Upper lobe of left lung (tissue), 6 donors: ENCODE measurements around the gene PSAPL1. TPM values are rescaled to one million over a fixed set of nuclear protein-coding genes. Genes with fewer than 3 reads are reported as not detected.

Source experiments
- ATAC-seq, 2 donors: fragments of 200-7000 bp; cut with Tn5 transposase; one replicate each; pipeline ENCODE4 v1.9.1; 2022; ENCODE audit warnings: mild to moderate bottlenecking in 2 of 2, moderate library complexity in 2 of 2; ENCODE audit not compliant: low FRiP score in 2 of 2
- DNase-seq, 2 donors: peaks; one replicate each; pipeline ENCODE4 v3.0.0-alpha.2; 2019 to 2020
- H3K27ac ChIP-seq, 4 donors: fragments of 200-600 bp; sonication (generic); one replicate each; pipeline ENCODE4 v1.5.1; 2016 to 2019
- H3K27me3 ChIP-seq, 4 donors: fragments of 200-600 bp; sonication (generic); one replicate each; pipeline ENCODE4 v1.5.1; 2017 to 2019
- H3K36me3 ChIP-seq, 4 donors: fragments of 200-600 bp; sonication (generic); one replicate each; pipeline ENCODE4 v1.5.1; 2016 to 2019
- H3K4me1 ChIP-seq, 4 donors: fragments of 200-600 bp; sonication (generic); one replicate each; pipeline ENCODE4 v1.5.1; 2018 to 2019
- H3K4me3 ChIP-seq, 4 donors: fragments of 200-600 bp; sonication (generic); one replicate each; pipeline ENCODE4 v1.5.1; 2017 to 2019; ENCODE audit warnings: mild to moderate bottlenecking in 2 of 4, moderate library complexity in 1 of 4
- H3K9me3 ChIP-seq, 4 donors: fragments of 200-600 bp; sonication (generic); one replicate each; pipeline ENCODE4 v1.5.1; 2018 to 2019
- CTCF ChIP-seq, 6 experiments: fragments of 450-650 bp in 4 of 6; fragments of 200-600 bp in 2 of 6; sonication (generic) in 2 of 6; IDR thresholded peaks; one replicate each; pipeline ENCODE4 v1.5.1; 2016 to 2019; ENCODE audit warnings: antibody characterized with exemption in 6 of 6
- EP300 ChIP-seq, 4 donors: sonication (generic); formaldehyde crosslinking; IDR thresholded peaks; one replicate each; pipeline ENCODE4 v1.5.1; 2017; ENCODE audit warnings: antibody characterized with exemption in 4 of 4, control low read depth in 2 of 4
- POLR2A ChIP-seq, 4 donors: fragments of 450-650 bp; IDR thresholded peaks; one replicate each; pipeline ENCODE4 v1.5.1; 2016 to 2017; ENCODE audit warnings: antibody characterized with exemption in 4 of 4, mild to moderate bottlenecking in 2 of 4
- POLR2AphosphoS5 ChIP-seq, 2 donors: sonication (generic); formaldehyde crosslinking; IDR thresholded peaks; one replicate each; pipeline ENCODE4 v1.5.1; 2017; ENCODE audit warnings: antibody characterized with exemption in 2 of 2
- WGBS, 2 donors: methylation state at CpG; one replicate each; pipeline ENCODE4 v1.1.5; 2017 to 2018; 5-methylcytosine and 5-hydroxymethylcytosine counted together
- total RNA-seq, 6 donors: library from RNA; depleted of rRNA in 4 of 6; stranded (reverse); fragments of >200 nt in 4 of 6; gene quantifications; one replicate each; pipeline versions ENCODE4 v1.1.0 to v1.2.1, GENCODE V29; 2016 to 2021
- donor health status: DM: no; HTN: no; CAD: no; lungs with moderate emphysema.
- donor health status: DM: no; HTN: yes; CAD: no; lungs with severe emphysema.

The PSAPL1 gene
- total RNA-seq, 6 donors from 2014 or later: 0.20 to 0.61 (median 0.31) TPM; not detected in 3

DNA sequence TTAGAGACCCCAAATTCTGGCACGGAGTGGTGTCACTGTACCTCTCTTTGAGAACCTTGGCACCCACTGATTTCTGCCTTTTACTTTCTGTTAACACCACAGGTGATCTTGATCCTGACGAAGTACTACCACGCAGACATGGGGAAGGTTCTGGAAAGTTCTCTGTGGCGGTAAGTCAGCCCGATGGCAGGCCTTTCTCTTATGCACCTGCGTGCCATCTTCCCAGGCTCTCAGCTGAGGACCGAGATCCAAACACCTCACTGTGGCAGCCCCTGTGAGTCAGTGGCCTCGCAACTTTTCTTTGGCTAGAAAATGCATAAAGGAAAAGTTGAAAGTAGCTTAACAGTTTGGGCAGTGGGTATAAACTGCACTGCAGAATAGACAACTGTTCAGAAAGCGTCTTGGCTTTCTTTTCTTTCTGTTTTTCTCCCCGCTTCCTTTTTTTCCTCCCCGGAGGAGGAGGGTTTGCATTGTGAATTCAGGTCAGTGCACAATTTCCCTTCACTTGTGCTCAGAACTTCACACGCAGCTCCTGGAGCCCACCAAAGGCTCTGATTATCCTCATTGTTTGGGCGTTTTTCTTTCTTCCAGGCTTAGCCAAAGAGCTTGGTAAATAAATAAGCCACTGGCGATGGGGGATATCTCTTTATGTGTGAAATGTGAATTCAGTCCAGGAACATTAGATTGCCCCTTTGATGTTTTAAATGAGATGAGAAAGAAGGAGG, 38.4 kb downstream of the PSAPL1 start:
- ATAC-seq (no peak), DNase-seq (peak in 1 of 2 donors; percentile 13)
- Histone ChIP-seq H3K27ac (no peak overlapping the region), H3K4me1 (peaks cover 0 to 8% (median 4%) of the 10 kb centered on the region in 4 donors), H3K4me3 (no peak overlapping the region), H3K27me3 (no peaks in the 10 kb centered on the region), H3K9me3 (no peaks in the 10 kb centered on the region), H3K36me3 (no peaks in the 10 kb centered on the region)
- 80 to 82% methylated on average over 14 of the region's 14 CpGs for WGBS, 2 donors
- TF ChIP-seq POLR2A (IDR thresholded peaks at IDR 0.05): no peak
- no peak for TF ChIP-seq EP300 (IDR thresholded peaks at IDR 0.05)
- no peak for TF ChIP-seq CTCF (IDR thresholded peaks at IDR 0.05)
- TF ChIP-seq POLR2AphosphoS5 (IDR thresholded peaks at IDR 0.05): no peak

- Histone ChIP-seq H3K27me3 (no peaks in the 10 kb centered on the region), H3K4me3 (no peak overlapping the region), H3K36me3 (no peaks in the 10 kb centered on the region), H3K27ac (no peak overlapping the region), H3K9me3 (no peaks in the 10 kb centered on the region), H3K4me1 (peaks cover 0 to 8% (median 4%) of the 10 kb centered on the region in 4 donors)
- WGBS, 2 donors: 84 to 88% methylated on average over 7 to 8 of the region's 8 CpGs
- DNase-seq (peak in 1 of 2 donors; percentile 10), ATAC-seq (no peak)
- no peak for TF ChIP-seq EP300 (IDR thresholded peaks at IDR 0.05)
- no peak for TF ChIP-seq POLR2A (IDR thresholded peaks at IDR 0.05)
- TF ChIP-seq CTCF (IDR thresholded peaks at IDR 0.05): no peak
- no peak for TF ChIP-seq POLR2AphosphoS5 (IDR thresholded peaks at IDR 0.05)
Measured at GRCh38 chr4:7395645-7396044, 39.1 kb downstream of the PSAPL1 start.

DNA sequence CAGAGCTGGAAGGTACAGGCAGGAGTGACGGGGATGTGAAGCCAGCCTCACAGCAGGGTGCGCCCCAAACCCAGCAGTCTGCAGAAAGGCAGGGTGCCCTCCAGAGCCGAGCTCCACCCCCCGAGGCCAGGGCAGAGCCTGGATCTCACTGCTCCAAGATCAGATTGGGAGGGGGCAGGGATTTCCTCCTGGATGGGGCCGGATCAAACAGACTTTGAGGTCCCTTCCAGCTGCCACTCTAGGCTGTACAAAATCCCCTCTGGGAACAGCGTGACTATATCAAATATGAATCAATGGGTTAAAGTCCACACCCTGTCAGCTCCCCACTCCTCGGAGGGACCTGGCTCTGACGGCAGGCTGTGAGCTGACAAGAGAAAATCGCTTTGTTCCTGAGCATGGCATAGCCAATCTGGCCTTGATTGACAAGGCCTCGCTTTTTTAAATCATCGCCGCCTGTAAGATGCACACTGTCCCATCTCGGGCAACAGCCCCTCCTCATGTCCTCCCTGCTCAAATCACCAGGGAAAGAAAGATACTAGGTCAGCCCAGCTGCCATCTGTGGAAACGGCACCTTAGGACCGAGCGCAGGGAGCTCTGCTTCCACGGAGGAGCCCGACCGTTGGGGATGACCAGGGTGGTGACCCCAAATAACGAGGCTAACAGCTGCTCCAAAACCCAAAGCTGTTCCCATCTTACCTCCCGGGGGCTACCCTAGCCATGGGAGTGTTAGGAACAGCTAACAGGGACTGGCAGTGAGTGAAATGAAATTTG, 39.9 kb downstream of the PSAPL1 start:
- no peaks in the 10 kb centered on the region for H3K27me3 ChIP-seq
- peak in 1 of 2 donors; percentile 16 for DNase-seq
- WGBS, 2 donors: 70 to 78% methylated on average over 16 to 21 of the region's 21 CpGs

More for the DNA sequence above, 39.9 kb downstream of the PSAPL1 start:
- no peak for TF ChIP-seq EP300 (IDR thresholded peaks at IDR 0.05)
- TF ChIP-seq CTCF (IDR thresholded peaks at IDR 0.05): no peak
- Histone ChIP-seq H3K27ac (no peak overlapping the region), H3K4me1 (peaks cover 0 to 8% (median 4%) of the 10 kb centered on the region in 4 donors), H3K9me3 (no peaks in the 10 kb centered on the region), H3K36me3 (no peaks in the 10 kb centered on the region), H3K4me3 (no peak overlapping the region)
- ATAC-seq: no peak
